Osteoblast (primary cell): ENCODE results near the gene DHFR2. TPM values are rescaled to one million over a fixed set of nuclear protein-coding genes. Genes with fewer than 3 reads are reported as not detected.

ENCODE experiments used
- DNase-seq: peaks from one replicate; pipeline ENCODE4 v3.0.0; 2011; ENCODE audit warnings: low spot score, mixed read lengths; ENCODE audit not compliant: insufficient read length; ENCODE audit errors: missing footprints
- H2AFZ ChIP-seq: 2 replicates; pipeline ENCODE4 v1.6.0; 2011; ENCODE audit warnings: mild to moderate bottlenecking, low read length
- H3K27ac ChIP-seq: 2 replicates; pipeline ENCODE4 v1.5.1; 2011; ENCODE audit warnings: mild to moderate bottlenecking, low read depth, low read length, moderate library complexity
- H3K27me3 ChIP-seq: 2 replicates; pipeline ENCODE4 v1.6.0; 2012; ENCODE audit warnings: mild to moderate bottlenecking, control low read depth, inconsistent platforms, low read length, moderate library complexity; ENCODE audit not compliant: insufficient read depth
- H3K36me3 ChIP-seq: 2 replicates; pipeline ENCODE4 v1.5.1; 2011; ENCODE audit warnings: mild to moderate bottlenecking, low read length, control low read depth, moderate library complexity; ENCODE audit not compliant: insufficient read depth
- H3K4me1 ChIP-seq: 2 replicates; pipeline ENCODE4 v1.5.1; 2011; ENCODE audit warnings: mild to moderate bottlenecking, low read length, control low read depth, moderate library complexity; ENCODE audit not compliant: insufficient read depth
- H3K4me2 ChIP-seq: 2 replicates; pipeline ENCODE4 v1.6.0; 2011; ENCODE audit warnings: mild to moderate bottlenecking, low read length; ENCODE audit not compliant: insufficient read depth
- H3K4me3 ChIP-seq: fragments of 200-600 bp; sonication (generic); 3 replicates; pipeline ENCODE4 v1.5.1; 2012; ENCODE audit warnings: mild to moderate bottlenecking, low read length, inconsistent platforms; ENCODE audit not compliant: insufficient read depth
- H3K79me2 ChIP-seq: 2 replicates; pipeline ENCODE4 v1.6.0; 2012; ENCODE audit warnings: mild to moderate bottlenecking, low read length, control low read depth, inconsistent platforms; ENCODE audit not compliant: insufficient read depth
- H3K9me3 ChIP-seq: 2 replicates; pipeline ENCODE4 v1.5.1; 2011; ENCODE audit warnings: low read depth, low read length, control low read depth
- H4K20me1 ChIP-seq: 2 replicates; pipeline ENCODE4 v1.6.0; 2012; ENCODE audit warnings: mild to moderate bottlenecking, low read length, control low read depth; ENCODE audit not compliant: insufficient read depth
- CTCF ChIP-seq: IDR thresholded peaks from 2 replicates; pipeline ENCODE4 v1.5.1; 2011; ENCODE audit warnings: mild to moderate bottlenecking, low read depth, low read length, moderate library complexity; ENCODE audit errors: extremely low read depth
- total RNA-seq: library from RNA; depleted of rRNA; stranded (reverse); fragments of >200 nt; gene quantifications from 2 replicates; pipeline ENCODE4 v1.2.3, GENCODE V29; 2012

DHFR2 gene
- total RNA-seq, 1 donor, result 4.7 TPM

- TF ChIP-seq CTCF, result no peak
These were observed 30.4 kb upstream of the DHFR2 start for GRCh38 chr3:94093151-94093550.

DNA sequence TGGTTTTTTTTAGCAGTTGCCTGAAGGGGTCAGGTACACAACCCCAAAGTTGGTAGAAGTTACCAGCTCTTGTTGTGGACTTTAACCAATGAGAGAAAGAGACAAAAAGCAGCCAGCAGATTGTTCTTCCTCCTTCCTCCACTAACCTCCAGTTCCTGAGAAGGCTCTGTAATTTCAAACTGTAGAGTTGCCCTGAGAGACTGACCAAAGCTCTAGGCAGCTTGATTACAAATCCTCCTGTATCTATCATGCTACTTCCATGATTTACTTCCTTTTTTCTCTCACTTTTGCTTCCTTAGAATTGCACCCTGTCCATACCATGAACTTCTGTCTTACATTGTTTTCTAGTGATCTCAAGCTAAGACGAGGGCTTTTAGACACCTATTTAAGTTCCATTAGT, 29.4 kb upstream of the DHFR2 start:
- Histone ChIP-seq H4K20me1 (no peaks in the 10 kb centered on the region), H3K4me2 (no peak overlapping the region), H3K4me3 (no peak overlapping the region), H2AFZ (no peak overlapping the region), H3K79me2 (no peaks in the 10 kb centered on the region), H3K27me3 (no peaks in the 10 kb centered on the region), H3K9me3 (no peaks in the 10 kb centered on the region), H3K27ac (no peak overlapping the region), H3K4me1 (no peaks in the 10 kb centered on the region), H3K36me3 (peaks cover 10% of the 10 kb centered on the region)
- no peak for TF ChIP-seq CTCF
- DNase-seq, result no peak

More at GRCh38 chr3:94093151-94093550, 30.4 kb upstream of the DHFR2 start:
- no peak overlapping the region for H3K27ac ChIP-seq
- H3K9me3 ChIP-seq, result no peaks in the 10 kb centered on the region
- no peaks in the 10 kb centered on the region for H4K20me1 ChIP-seq
- H2AFZ ChIP-seq, result no peak overlapping the region
- H3K79me2 ChIP-seq, result no peaks in the 10 kb centered on the region
- no peak overlapping the region for H3K4me3 ChIP-seq
- DNase-seq, result no peak
- H3K4me2 ChIP-seq, result no peak overlapping the region
- no peaks in the 10 kb centered on the region for H3K4me1 ChIP-seq
- H3K36me3 ChIP-seq, result peaks cover 10% of the 10 kb centered on the region
- H3K27me3 ChIP-seq, result no peaks in the 10 kb centered on the region

- no peak for DNase-seq
- H3K9me3 ChIP-seq, result no peaks in the 10 kb centered on the region
- no peaks in the 10 kb centered on the region for H4K20me1 ChIP-seq
- peaks cover 5% of the 10 kb centered on the region for H3K36me3 ChIP-seq
- no peak overlapping the region for H3K4me3 ChIP-seq
- no peaks in the 10 kb centered on the region for H3K4me1 ChIP-seq
- H3K79me2 ChIP-seq, result no peaks in the 10 kb centered on the region
- H2AFZ ChIP-seq, result no peak overlapping the region
- TF ChIP-seq CTCF, result no peak
- no peak overlapping the region for H3K27ac ChIP-seq
- H3K4me2 ChIP-seq, result no peak overlapping the region
- no peaks in the 10 kb centered on the region for H3K27me3 ChIP-seq
These were observed 26.4 kb upstream of the DHFR2 start for GRCh38 chr3:94089126-94089525.

DNA sequence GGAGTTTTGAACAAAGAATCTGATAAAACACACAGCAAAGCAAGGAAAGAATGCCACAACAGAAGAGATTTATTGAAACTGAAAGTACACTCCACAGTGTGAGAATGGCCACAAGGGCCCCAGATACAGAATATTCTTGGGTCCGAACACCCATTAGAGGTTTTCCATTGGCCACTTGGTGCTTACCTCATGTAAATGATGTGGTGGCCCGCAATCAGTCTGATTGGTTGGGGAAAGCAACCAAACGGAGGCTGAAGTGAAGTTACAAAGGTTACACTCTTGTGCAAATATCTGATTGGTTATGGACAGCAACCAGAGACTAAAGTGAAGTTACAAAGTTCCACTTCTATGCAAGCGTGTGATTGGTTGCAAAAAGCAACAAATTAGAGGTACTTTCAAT, 20.5 kb upstream of the DHFR2 start:
- Histone ChIP-seq H3K27me3 (no peaks in the 10 kb centered on the region), H2AFZ (no peak overlapping the region), H3K9me3 (no peaks in the 10 kb centered on the region), H3K27ac (no peak overlapping the region), H3K79me2 (no peaks in the 10 kb centered on the region), H3K4me2 (no peak overlapping the region), H4K20me1 (no peaks in the 10 kb centered on the region), H3K4me1 (no peaks in the 10 kb centered on the region), H3K4me3 (no peak overlapping the region), H3K36me3 (peaks cover 6% of the 10 kb centered on the region)
- no peak for TF ChIP-seq CTCF
- peak; percentile 9 for DNase-seq
